ENCODE measurements around the gene PCBP1. TPM values are rescaled to one million over a fixed set of nuclear protein-coding genes. Genes with fewer than 3 reads are reported as not detected.

PCBP1 gene
- polyA plus RNA-seq, 1 donor from 2014 or later, result 33.3 TPM

DNA sequence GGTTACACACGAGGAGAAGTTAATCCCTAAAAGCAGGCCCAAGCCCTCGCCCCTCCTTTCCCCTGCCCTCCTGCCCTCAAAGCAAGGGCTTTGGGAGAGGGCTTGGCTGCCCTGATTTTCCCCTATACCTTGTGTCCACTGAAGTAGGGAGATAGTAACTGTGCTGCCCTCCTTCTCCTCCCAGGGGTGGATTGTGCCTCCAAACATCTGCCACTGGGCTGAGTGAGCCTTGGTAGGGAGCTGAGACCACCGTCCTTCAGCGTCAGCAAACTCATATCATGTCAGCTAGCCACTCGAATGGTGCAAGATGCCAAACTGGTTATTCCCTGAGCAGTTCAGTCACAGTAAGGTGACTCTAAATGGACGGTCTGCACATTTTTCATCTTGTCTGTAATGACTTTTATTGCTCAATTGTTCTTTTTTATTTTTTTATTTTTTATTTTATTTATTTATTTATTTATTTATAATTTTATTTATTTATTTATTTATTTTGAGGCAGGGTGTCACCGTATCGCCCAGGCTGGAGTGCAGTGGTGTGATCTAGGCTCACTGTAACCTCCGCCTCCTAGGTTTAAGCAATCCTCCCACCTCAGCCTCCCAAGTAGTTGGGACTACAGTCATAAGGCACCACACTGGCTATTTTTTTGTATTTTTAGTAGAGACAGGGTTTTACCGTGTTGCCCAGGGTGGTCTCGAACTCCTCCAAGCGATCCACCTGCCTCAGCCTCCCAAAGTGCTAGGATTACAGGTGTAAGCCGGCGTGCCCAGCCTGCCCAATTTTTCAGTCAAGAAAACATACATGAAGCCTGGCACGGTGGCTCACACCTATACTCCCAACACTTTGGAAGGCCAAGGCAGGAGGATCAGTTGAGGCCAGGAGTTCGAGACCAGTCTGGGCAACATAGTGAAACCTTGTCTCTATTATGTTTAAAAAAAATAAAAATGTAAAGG lies 8.7 kb downstream of the PCBP1 start:
- Histone ChIP-seq H3K79me2 (replicated peaks; ENCODE audit: insufficient read depth, low read length) (no peaks in the 10 kb centered on the region), H4K20me1 (ENCODE audit: insufficient read depth) (no peaks in the 10 kb centered on the region), H3F3A (ENCODE audit: insufficient read depth, low read length, poor library complexity, severe bottlenecking) (no peaks in the 10 kb centered on the region), H3K9ac (ENCODE audit: low read length) (no peak overlapping the region), H3K4me2 (ENCODE audit: low read length) (no peak overlapping the region), H3K9me2 (ENCODE audit: insufficient read depth, low read length) (no peaks in the 10 kb centered on the region), H3K36me3 (ENCODE audit: insufficient read depth, low read length) (no peaks in the 10 kb centered on the region), H3K9me3 (ENCODE audit: low read length) (no peaks in the 10 kb centered on the region), H2AFZ (ENCODE audit: low read depth, low read length) (no peak overlapping the region), H3K27ac (ENCODE audit: low read length) (no peak overlapping the region), H3K4me3 (ENCODE audit: low read length) (no peak overlapping the region), H3K27me3 (ENCODE audit: insufficient read depth, low read depth, low read length) (no peaks in the 10 kb centered on the region)
- TF ChIP-seq SMC3 (conservative IDR thresholded peaks at IDR 0.05; ENCODE audit: poor library complexity) (no peak), EZH2 (IDR thresholded peaks at IDR 0.05; ENCODE audit: borderline replicate concordance, insufficient read depth, low read length, poor library complexity, severe bottlenecking) (no peak), MXI1 (conservative IDR thresholded peaks at IDR 0.05; ENCODE audit: poor library complexity, severe bottlenecking) (no peak), POLR2AphosphoS5 (IDR thresholded peaks at IDR 0.05) (no peak), TAF1 (IDR thresholded peaks at IDR 0.05; ENCODE audit: low read depth) (no peak), RAD21 (conservative IDR thresholded peaks at IDR 0.05) (no peak), EP300 (conservative IDR thresholded peaks at IDR 0.05; ENCODE audit: poor library complexity, severe bottlenecking) (no peak)
- TF ChIP-seq, protein P1, sequence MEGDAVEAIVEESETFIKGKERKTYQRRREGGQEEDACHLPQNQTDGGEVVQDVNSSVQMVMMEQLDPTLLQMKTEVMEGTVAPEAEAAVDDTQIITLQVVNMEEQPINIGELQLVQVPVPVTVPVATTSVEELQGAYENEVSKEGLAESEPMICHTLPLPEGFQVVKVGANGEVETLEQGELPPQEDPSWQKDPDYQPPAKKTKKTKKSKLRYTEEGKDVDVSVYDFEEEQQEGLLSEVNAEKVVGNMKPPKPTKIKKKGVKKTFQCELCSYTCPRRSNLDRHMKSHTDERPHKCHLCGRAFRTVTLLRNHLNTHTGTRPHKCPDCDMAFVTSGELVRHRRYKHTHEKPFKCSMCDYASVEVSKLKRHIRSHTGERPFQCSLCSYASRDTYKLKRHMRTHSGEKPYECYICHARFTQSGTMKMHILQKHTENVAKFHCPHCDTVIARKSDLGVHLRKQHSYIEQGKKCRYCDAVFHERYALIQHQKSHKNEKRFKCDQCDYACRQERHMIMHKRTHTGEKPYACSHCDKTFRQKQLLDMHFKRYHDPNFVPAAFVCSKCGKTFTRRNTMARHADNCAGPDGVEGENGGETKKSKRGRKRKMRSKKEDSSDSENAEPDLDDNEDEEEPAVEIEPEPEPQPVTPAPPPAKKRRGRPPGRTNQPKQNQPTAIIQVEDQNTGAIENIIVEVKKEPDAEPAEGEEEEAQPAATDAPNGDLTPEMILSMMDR (IDR thresholded peaks at IDR 0.05; ENCODE audit: poor library complexity, severe bottlenecking), result no peak
- TF ChIP-seq, protein P2, sequence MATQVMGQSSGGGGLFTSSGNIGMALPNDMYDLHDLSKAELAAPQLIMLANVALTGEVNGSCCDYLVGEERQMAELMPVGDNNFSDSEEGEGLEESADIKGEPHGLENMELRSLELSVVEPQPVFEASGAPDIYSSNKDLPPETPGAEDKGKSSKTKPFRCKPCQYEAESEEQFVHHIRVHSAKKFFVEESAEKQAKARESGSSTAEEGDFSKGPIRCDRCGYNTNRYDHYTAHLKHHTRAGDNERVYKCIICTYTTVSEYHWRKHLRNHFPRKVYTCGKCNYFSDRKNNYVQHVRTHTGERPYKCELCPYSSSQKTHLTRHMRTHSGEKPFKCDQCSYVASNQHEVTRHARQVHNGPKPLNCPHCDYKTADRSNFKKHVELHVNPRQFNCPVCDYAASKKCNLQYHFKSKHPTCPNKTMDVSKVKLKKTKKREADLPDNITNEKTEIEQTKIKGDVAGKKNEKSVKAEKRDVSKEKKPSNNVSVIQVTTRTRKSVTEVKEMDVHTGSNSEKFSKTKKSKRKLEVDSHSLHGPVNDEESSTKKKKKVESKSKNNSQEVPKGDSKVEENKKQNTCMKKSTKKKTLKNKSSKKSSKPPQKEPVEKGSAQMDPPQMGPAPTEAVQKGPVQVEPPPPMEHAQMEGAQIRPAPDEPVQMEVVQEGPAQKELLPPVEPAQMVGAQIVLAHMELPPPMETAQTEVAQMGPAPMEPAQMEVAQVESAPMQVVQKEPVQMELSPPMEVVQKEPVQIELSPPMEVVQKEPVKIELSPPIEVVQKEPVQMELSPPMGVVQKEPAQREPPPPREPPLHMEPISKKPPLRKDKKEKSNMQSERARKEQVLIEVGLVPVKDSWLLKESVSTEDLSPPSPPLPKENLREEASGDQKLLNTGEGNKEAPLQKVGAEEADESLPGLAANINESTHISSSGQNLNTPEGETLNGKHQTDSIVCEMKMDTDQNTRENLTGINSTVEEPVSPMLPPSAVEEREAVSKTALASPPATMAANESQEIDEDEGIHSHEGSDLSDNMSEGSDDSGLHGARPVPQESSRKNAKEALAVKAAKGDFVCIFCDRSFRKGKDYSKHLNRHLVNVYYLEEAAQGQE (IDR thresholded peaks at IDR 0.05; ENCODE audit: borderline replicate concordance), result no peak

DNA sequence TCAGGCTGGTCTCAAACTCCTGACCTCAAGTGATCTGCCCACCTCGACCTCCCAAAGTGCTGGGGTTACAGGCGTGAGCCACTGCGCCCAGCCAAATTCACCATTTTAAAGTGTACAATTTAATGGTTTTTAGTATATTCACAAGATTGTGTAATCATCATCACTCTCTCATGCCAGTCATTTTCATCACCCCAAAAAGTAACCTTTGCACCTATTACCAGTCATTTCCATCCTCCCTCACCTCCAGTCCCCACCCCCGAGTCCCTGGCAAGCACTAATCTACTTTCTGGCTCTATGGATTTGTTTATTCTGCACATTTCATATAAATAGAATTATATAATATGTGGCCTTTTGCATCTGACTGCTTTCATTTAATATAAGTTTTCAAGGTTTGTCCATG lies 10.8 kb downstream of the PCBP1 start:
- Histone ChIP-seq H3K9me2 (ENCODE audit: insufficient read depth, low read length) (no peaks in the 10 kb centered on the region), H3K4me2 (ENCODE audit: low read length) (no peak overlapping the region), H3K4me3 (ENCODE audit: low read length) (no peak overlapping the region), H2AFZ (ENCODE audit: low read depth, low read length) (no peak overlapping the region), H3K9me3 (ENCODE audit: low read length) (no peaks in the 10 kb centered on the region), H3K36me3 (ENCODE audit: insufficient read depth, low read length) (no peaks in the 10 kb centered on the region), H3K79me2 (replicated peaks; ENCODE audit: insufficient read depth, low read length) (no peaks in the 10 kb centered on the region), H3K27ac (ENCODE audit: low read length) (no peak overlapping the region), H3K27me3 (ENCODE audit: insufficient read depth, low read depth, low read length) (no peaks in the 10 kb centered on the region), H3F3A (ENCODE audit: insufficient read depth, low read length, poor library complexity, severe bottlenecking) (no peaks in the 10 kb centered on the region), H4K20me1 (ENCODE audit: insufficient read depth) (no peaks in the 10 kb centered on the region), H3K9ac (ENCODE audit: low read length) (no peak overlapping the region)
- TF ChIP-seq, protein P1 (IDR thresholded peaks at IDR 0.05; ENCODE audit: poor library complexity, severe bottlenecking), result no peak
- no peak for TF ChIP-seq MXI1 (conservative IDR thresholded peaks at IDR 0.05; ENCODE audit: poor library complexity, severe bottlenecking)
- no peak for TF ChIP-seq RAD21 (conservative IDR thresholded peaks at IDR 0.05)
- TF ChIP-seq EP300 (conservative IDR thresholded peaks at IDR 0.05; ENCODE audit: poor library complexity, severe bottlenecking), result no peak
- TF ChIP-seq, protein P2 (IDR thresholded peaks at IDR 0.05; ENCODE audit: borderline replicate concordance), result no peak
- no peak for TF ChIP-seq TAF1 (IDR thresholded peaks at IDR 0.05; ENCODE audit: low read depth)
- no peak for TF ChIP-seq POLR2AphosphoS5 (IDR thresholded peaks at IDR 0.05)
- no peak for TF ChIP-seq SMC3 (conservative IDR thresholded peaks at IDR 0.05; ENCODE audit: poor library complexity)
- no peak for TF ChIP-seq EZH2 (IDR thresholded peaks at IDR 0.05; ENCODE audit: borderline replicate concordance, insufficient read depth, low read length, poor library complexity, severe bottlenecking)
